MM.1S (cell line): ENCODE results near the gene GDF3.

Experiments
- DNase-seq: peaks from one replicate; pipeline ENCODE4 v3.0.0-alpha.2; 2015
- H2AFZ ChIP-seq: fragments of 300-600 bp; sonication (generic); 2 replicates; pipeline ENCODE4 v1.6.0; 2016; ENCODE audit warnings: antibody characterized with exemption, low read length
- H3F3A ChIP-seq: fragments of 300-600 bp; sonication (generic); 2 replicates; pipeline ENCODE4 v1.6.1; 2016; ENCODE audit warnings: mild to moderate bottlenecking, antibody characterized with exemption, low read length, moderate library complexity, mixed read lengths; ENCODE audit not compliant: insufficient read depth
- H3K27ac ChIP-seq: fragments of 300-600 bp; sonication (generic); 2 replicates; pipeline ENCODE4 v1.5.1; 2016; ENCODE audit warnings: mild to moderate bottlenecking, low read length
- H3K27me3 ChIP-seq: fragments of 300-600 bp; sonication (generic); replicated peaks from 2 replicates; pipeline ENCODE4 v1.6.0; 2016; ENCODE audit warnings: low read length; ENCODE audit not compliant: insufficient read depth
- H3K36me3 ChIP-seq: fragments of 300-600 bp; sonication (generic); replicated peaks from 2 replicates; pipeline ENCODE4 v1.6.1; 2016; ENCODE audit warnings: mild to moderate bottlenecking, low read length, mixed read lengths; ENCODE audit not compliant: insufficient read depth
- H3K4me1 ChIP-seq: fragments of 300-600 bp; sonication (generic); 2 replicates; pipeline ENCODE4 v1.6.1; 2016; ENCODE audit warnings: low read length, mixed read lengths
- H3K4me2 ChIP-seq: fragments of 300-600 bp; sonication (generic); 2 replicates; pipeline ENCODE4 v1.6.0; 2016; ENCODE audit warnings: low read depth, low read length
- H3K4me3 ChIP-seq: fragments of 300-600 bp; sonication (generic); 2 replicates; pipeline ENCODE4 v1.5.1; 2016; ENCODE audit warnings: low read length, mixed read lengths
- H3K79me2 ChIP-seq: fragments of 300-600 bp; sonication (generic); 2 replicates; pipeline ENCODE4 v1.6.1; 2016; ENCODE audit warnings: mixed run types, low read length, mixed read lengths
- H3K9ac ChIP-seq: fragments of 300-600 bp; sonication (generic); 2 replicates; pipeline ENCODE4 v1.6.1; 2016; ENCODE audit warnings: low read length, mixed read lengths
- H3K9me2 ChIP-seq: fragments of 300-600 bp; sonication (generic); replicated peaks from 2 replicates; pipeline ENCODE4 v1.6.1; 2016; ENCODE audit warnings: mild to moderate bottlenecking, low read length, mixed read lengths; ENCODE audit not compliant: insufficient read depth
- H3K9me3 ChIP-seq: fragments of 300-600 bp; sonication (generic); replicated peaks from 2 replicates; pipeline ENCODE4 v1.6.1; 2016; ENCODE audit warnings: mild to moderate bottlenecking, low read length, mixed read lengths; ENCODE audit not compliant: insufficient read depth
- H4K20me1 ChIP-seq: fragments of 300-600 bp; sonication (generic); 2 replicates; pipeline ENCODE4 v1.6.1; 2016; ENCODE audit warnings: mild to moderate bottlenecking, low read length, moderate library complexity, mixed read lengths; ENCODE audit not compliant: insufficient read depth
- CTCF ChIP-seq: fragments of 300-600 bp; sonication (generic); IDR thresholded peaks from 2 replicates; pipeline ENCODE4 v1.5.1; 2016; ENCODE audit warnings: antibody characterized with exemption, low read length, mixed read lengths
- EZH2 ChIP-seq: fragments of 300-600 bp; sonication (generic); optimal IDR thresholded peaks from 2 replicates; pipeline ENCODE3; 2017; ENCODE audit warnings: low read depth, mild to moderate bottlenecking, antibody characterized with exemption, low read length, mixed read lengths
- EZH2phosphoT487 ChIP-seq: fragments of 300-600 bp; sonication (generic); IDR thresholded peaks from 2 replicates; pipeline ENCODE4 v1.6.1; 2018; ENCODE audit warnings: antibody characterized with exemption, low read length

Gene GDF3

DNA sequence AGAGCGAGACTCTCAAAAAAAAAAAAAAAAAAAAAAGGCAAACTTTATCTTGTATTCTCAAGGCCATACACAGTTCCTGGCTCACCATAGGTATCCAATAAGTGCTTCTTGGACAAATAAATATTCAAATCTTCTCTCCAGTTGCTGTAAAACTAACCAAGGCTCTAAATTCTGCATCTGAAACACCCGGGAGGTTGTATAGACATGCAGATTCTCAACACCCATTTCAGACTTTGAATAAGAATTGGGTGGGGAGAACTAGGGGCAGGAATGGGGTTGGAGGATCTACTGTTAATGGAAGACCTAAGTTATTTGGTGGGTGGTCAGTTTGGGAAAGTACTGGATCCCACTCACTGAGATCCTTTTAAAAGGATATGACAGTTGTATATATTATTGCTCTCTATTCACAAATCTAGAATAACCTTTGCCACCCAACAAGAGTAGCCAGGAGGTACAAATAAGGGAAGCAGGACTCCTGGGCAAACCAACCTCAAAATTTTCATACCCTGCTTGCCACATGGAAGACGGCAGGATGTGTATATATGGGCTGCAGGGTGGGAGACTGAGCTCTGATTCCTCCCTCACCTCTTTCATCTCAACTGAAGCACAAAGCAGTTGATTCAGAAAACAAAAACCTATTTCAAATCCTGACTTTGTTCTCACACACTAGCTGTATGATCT is 879 bp downstream of the GDF3 start:
- Histone ChIP-seq H3K27ac (no peak overlapping the region), H3K9me3 (no peaks in the 10 kb centered on the region), H3K9ac (no peak overlapping the region), H3K4me3 (no peak overlapping the region), H3F3A (no peaks in the 10 kb centered on the region), H3K27me3 (no peaks in the 10 kb centered on the region), H3K9me2 (no peaks in the 10 kb centered on the region), H3K36me3 (no peaks in the 10 kb centered on the region), H3K4me2 (no peak overlapping the region), H4K20me1 (no peaks in the 10 kb centered on the region), H2AFZ (no peak overlapping the region), H3K4me1 (no peaks in the 10 kb centered on the region), H3K79me2 (no peaks in the 10 kb centered on the region)
- TF ChIP-seq EZH2phosphoT487 = no peak
- TF ChIP-seq EZH2 = no peak
- TF ChIP-seq CTCF = no peak
- no peak for DNase-seq

DNA sequence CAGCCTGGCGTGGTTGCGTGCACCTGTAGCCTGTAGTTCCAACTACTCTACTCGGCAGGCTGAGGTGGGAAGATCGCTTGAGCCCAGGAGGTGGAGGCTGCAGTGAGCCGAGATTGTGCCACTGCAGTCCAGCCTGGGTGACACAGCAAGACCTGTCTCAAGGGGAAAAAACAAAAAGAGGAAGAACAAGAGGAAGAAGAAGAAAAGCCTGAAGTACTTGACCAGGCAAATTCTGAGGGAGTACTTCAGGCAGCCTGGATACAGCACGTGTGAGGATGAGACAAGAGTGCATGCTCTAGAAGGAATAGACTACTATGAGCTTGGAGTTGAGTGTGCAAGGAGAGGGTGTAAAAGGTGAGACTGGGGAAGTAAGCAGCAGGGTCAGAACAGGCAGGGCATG is 1.8 kb downstream of the GDF3 start:
- H3F3A ChIP-seq = no peaks in the 10 kb centered on the region
- no peak overlapping the region for H3K9ac ChIP-seq
- no peaks in the 10 kb centered on the region for H3K9me2 ChIP-seq
- no peak overlapping the region for H3K4me3 ChIP-seq
- H3K27me3 ChIP-seq = no peaks in the 10 kb centered on the region
- H3K27ac ChIP-seq = no peak overlapping the region
- H3K9me3 ChIP-seq = no peaks in the 10 kb centered on the region
- H3K79me2 ChIP-seq = no peaks in the 10 kb centered on the region
- H3K4me1 ChIP-seq = no peaks in the 10 kb centered on the region
- H2AFZ ChIP-seq = no peak overlapping the region
- H3K4me2 ChIP-seq = no peak overlapping the region
- TF ChIP-seq EZH2 (no peak), CTCF (no peak), EZH2phosphoT487 (no peak)
- H4K20me1 ChIP-seq = no peaks in the 10 kb centered on the region
- H3K36me3 ChIP-seq = no peaks in the 10 kb centered on the region
- no peak for DNase-seq

DNA sequence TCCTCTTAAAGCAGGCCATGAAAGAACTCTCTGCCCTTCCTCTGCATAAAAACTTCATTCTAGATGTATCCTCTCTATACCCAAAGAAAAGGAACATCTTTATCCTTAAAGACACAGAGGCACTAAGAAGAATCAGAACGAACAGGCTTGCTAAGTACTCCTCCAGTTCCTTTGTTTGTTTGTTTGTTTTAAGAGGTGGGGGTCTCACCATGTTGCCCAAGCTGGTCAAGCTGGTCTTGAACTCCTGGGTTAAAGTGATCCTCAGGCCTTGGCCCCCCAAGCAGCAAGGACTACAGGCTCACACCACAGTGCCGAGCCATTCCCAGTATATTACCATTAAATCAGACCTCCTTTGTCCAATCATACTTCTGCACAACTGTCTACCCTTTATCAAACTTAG is 14.0 kb downstream of the GDF3 start:
- Histone ChIP-seq H2AFZ (no peak overlapping the region), H3K36me3 (no peaks in the 10 kb centered on the region)

More for the DNA sequence above, 14.0 kb downstream of the GDF3 start:
- H3K27ac ChIP-seq = no peak overlapping the region
- H3K9me3 ChIP-seq = no peaks in the 10 kb centered on the region
- H3K27me3 ChIP-seq = no peaks in the 10 kb centered on the region
- H3K9me2 ChIP-seq = no peaks in the 10 kb centered on the region
- no peak for DNase-seq
- H3K79me2 ChIP-seq = no peaks in the 10 kb centered on the region
- H4K20me1 ChIP-seq = no peaks in the 10 kb centered on the region
- no peak overlapping the region for H3K4me3 ChIP-seq
- no peaks in the 10 kb centered on the region for H3K4me1 ChIP-seq
- H3K9ac ChIP-seq = no peak overlapping the region
- H3K4me2 ChIP-seq = no peak overlapping the region
- no peaks in the 10 kb centered on the region for H3F3A ChIP-seq
- TF ChIP-seq CTCF = no peak
- TF ChIP-seq EZH2phosphoT487 = no peak
- TF ChIP-seq EZH2 = no peak
